OCI-LY7 (cell line): ENCODE measurements around the gene FOXP1. TPM values are rescaled to one million over a fixed set of nuclear protein-coding genes. Genes with fewer than 3 reads are reported as not detected.

Experiments
- BruUV-seq: library from RNA; stranded (reverse); fragments of 400-500 nt; replicated peaks from 2 replicates; lab custom pipeline; 2021; lab: Mats Ljungman, UMichigan
- CTCF ChIA-PET: fragments of 300-600 bp; sonication (Branson Sonifier 250); formaldehyde crosslinking; loops from one replicate; lab custom pipeline; 2022; ENCODE audit warnings: antibody characterized with exemption; ENCODE audit not compliant: unreplicated experiment; lab: Charles Lee
- POLR2A ChIA-PET: fragments of 300-600 bp; sonication (Branson Sonifier 250); formaldehyde crosslinking; loops from one replicate; lab custom pipeline; 2022; ENCODE audit warnings: antibody characterized with exemption; lab: Charles Lee
- DNase-seq: peaks from one replicate; pipeline ENCODE4 v3.0.0-alpha.2; 2015; ENCODE audit warnings: low spot score
- H2AFZ ChIP-seq: fragments of 200-600 bp; sonication (generic), shearing (Covaris generic); 2 replicates; pipeline ENCODE4 v1.6.1; 2014; ENCODE audit warnings: mild to moderate bottlenecking, antibody characterized with exemption, low read length, moderate library complexity
- H3K27ac ChIP-seq: fragments of 200-600 bp; sonication (generic); 2 replicates; pipeline ENCODE4 v1.5.1; 2014; ENCODE audit warnings: mixed run types, low read depth, mild to moderate bottlenecking, moderate library complexity, low read length, inconsistent platforms; ENCODE audit not compliant: poor library complexity, severe bottlenecking
- H3K36me3 ChIP-seq: fragments of 200-600 bp; sonication (generic); 2 replicates; pipeline ENCODE4 v1.6.1; 2014; ENCODE audit warnings: mild to moderate bottlenecking, antibody characterized with exemption, low read length, moderate library complexity, mixed read lengths; ENCODE audit not compliant: insufficient read depth
- H3K4me1 ChIP-seq: fragments of 200-600 bp; sonication (generic); 2 replicates; pipeline ENCODE4 v1.5.1; 2014; ENCODE audit warnings: mild to moderate bottlenecking, low read length; ENCODE audit not compliant: insufficient read depth, poor library complexity, severe bottlenecking
- H3K4me2 ChIP-seq: fragments of 200-600 bp; sonication (generic); 2 replicates; pipeline ENCODE4 v1.6.1; 2014; ENCODE audit warnings: mild to moderate bottlenecking, low read length
- H3K4me3 ChIP-seq: fragments of 200-600 bp; sonication (generic); 2 replicates; pipeline ENCODE4 v1.5.1; 2014; ENCODE audit warnings: mild to moderate bottlenecking, low read depth, low read length; ENCODE audit not compliant: poor library complexity, severe bottlenecking
- H3K79me2 ChIP-seq: fragments of 200-600 bp; sonication (generic); 2 replicates; pipeline ENCODE4 v1.6.1; 2016; ENCODE audit warnings: low read depth, mild to moderate bottlenecking, low read length, moderate library complexity, mixed read lengths; ENCODE audit not compliant: insufficient read depth
- H3K9me2 ChIP-seq: fragments of 200-600 bp; sonication (generic); 2 replicates; pipeline ENCODE4 v1.6.1; 2016; ENCODE audit warnings: mild to moderate bottlenecking, low read length, mixed read lengths; ENCODE audit not compliant: insufficient read depth
- H3K9me3 ChIP-seq: fragments of 200-600 bp; sonication (generic); 2 replicates; pipeline ENCODE4 v1.6.1; 2014; ENCODE audit warnings: mild to moderate bottlenecking, mixed run types, low read length, mixed read lengths
- H4K20me1 ChIP-seq: fragments of 200-600 bp; sonication (generic); 2 replicates; pipeline ENCODE4 v1.6.1; 2014; ENCODE audit warnings: mild to moderate bottlenecking, antibody characterized with exemption, low read length, moderate library complexity, mixed read lengths; ENCODE audit not compliant: insufficient read depth
- CTCF ChIP-seq: fragments of 200-600 bp; sonication (generic); conservative IDR thresholded peaks from 2 replicates; pipeline ENCODE4 v1.5.1; 2014; ENCODE audit warnings: mild to moderate bottlenecking, antibody characterized with exemption, low read length, moderate library complexity, mixed read lengths
- EZH2phosphoT487 ChIP-seq: fragments of 200-600 bp; sonication (generic); IDR thresholded peaks from 2 replicates; pipeline ENCODE4 v1.6.1; 2018; ENCODE audit warnings: low read depth, borderline replicate concordance, mild to moderate bottlenecking, mixed run types, antibody characterized with exemption, low read length, moderate library complexity, mixed read lengths
- intact Hi-C: fragments of 100-400 bp; cut with micrococcal nuclease; formaldehyde crosslinking; loops from one replicate; pipeline ENCODE4 v1.10.0; 2022; ENCODE audit not compliant: unreplicated experiment
- total RNA-seq, 2 experiments: library from RNA; depleted of rRNA in 1 of 2; stranded (reverse); fragments of >200 nt in 1 of 2; shearing (Covaris generic) in 1 of 2; gene quantifications; 2 replicates each; pipeline ENCODE4 v1.2.3, GENCODE V29; 2014 to 2022

FOXP1 gene
- total RNA-seq, 2 experiments from 2014 or later = 87.3 to 151 TPM

GRCh38 chr3:71029770-71030169 is 553.8 kb downstream of the FOXP1 start:
- peaks cover 9% of the 10 kb centered on the region; the same call in 1 of the 2 replicates for H3K79me2 ChIP-seq
- intact Hi-C loops = no loop called here
- no peak for DNase-seq
- no TSS peak for BruUV-seq
- peaks cover 4% of the 10 kb centered on the region; the same call in 1 of the 2 replicates for H4K20me1 ChIP-seq
- no peaks in the 10 kb centered on the region for H3K9me3 ChIP-seq
- no peak overlapping the region for H3K4me2 ChIP-seq
- H3K4me1 ChIP-seq = peaks cover 41% of the 10 kb centered on the region
- H3K4me3 ChIP-seq = no peak overlapping the region
- POLR2A ChIA-PET = interaction anchor here (0.8 to 1.1 kb wide), 2 partner anchors 10 to 12 kb away, joined by 3 to 6 read pairs; no protein-coding TSS in a partner anchor
- no peak overlapping the region for H2AFZ ChIP-seq
- H3K27ac ChIP-seq = no peak overlapping the region
- no peaks in the 10 kb centered on the region for H3K9me2 ChIP-seq
- CTCF ChIA-PET = interaction anchor here (0.6 kb wide), 1 partner anchor 70 kb away, joined by 3 read pairs; no protein-coding TSS in a partner anchor
- no peak for TF ChIP-seq EZH2phosphoT487
- no peak for TF ChIP-seq CTCF
- H3K36me3 ChIP-seq = peaks cover 27% of the 10 kb centered on the region

DNA sequence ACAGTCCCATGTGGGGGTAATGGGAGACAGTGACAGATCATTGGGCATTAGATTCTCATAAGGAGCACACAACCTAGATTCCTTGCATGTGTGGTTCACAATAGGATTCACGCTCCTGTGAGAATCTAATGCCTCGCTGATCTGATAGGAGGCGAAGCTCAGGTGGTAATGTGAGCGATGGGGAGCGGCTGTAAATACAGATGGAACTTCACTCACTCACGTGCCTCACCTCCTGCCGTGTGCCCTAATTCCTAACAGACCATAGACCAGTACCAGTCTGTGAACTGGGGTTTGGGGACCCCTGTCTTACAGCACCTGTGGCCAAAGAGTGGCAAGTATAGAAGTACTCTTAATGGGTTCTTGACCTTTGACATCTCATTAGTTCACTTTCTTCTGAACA is 554.7 kb downstream of the FOXP1 start:
- H3K27ac ChIP-seq = no peak overlapping the region
- H3K9me2 ChIP-seq = no peaks in the 10 kb centered on the region
- peaks cover 9% of the 10 kb centered on the region; the same call in 1 of the 2 replicates for H3K79me2 ChIP-seq
- H2AFZ ChIP-seq = no peak overlapping the region
- H3K4me1 ChIP-seq = peaks cover 32% of the 10 kb centered on the region
- CTCF ChIA-PET = no interaction called here
- POLR2A ChIA-PET = interaction anchor here (0.6 to 1.1 kb wide), 2 partner anchors 11 to 522 kb away, joined by 3 to 6 read pairs; no protein-coding TSS in a partner anchor
- no peak overlapping the region for H3K4me2 ChIP-seq
- H3K36me3 ChIP-seq = peaks cover 20% of the 10 kb centered on the region; the same call in 1 of the 2 replicates
- no peak overlapping the region for H3K4me3 ChIP-seq
- intact Hi-C loops = no loop called here
- TF ChIP-seq EZH2phosphoT487 = no peak
- no peak for TF ChIP-seq CTCF
- DNase-seq = no peak
- H4K20me1 ChIP-seq = peaks cover 4% of the 10 kb centered on the region; the same call in 1 of the 2 replicates
- no TSS peak for BruUV-seq
- H3K9me3 ChIP-seq = no peaks in the 10 kb centered on the region

- ChIA-PET CTCF (no interaction called here), POLR2A (no interaction called here)
- peaks cover 26% of the 10 kb centered on the region for H3K4me1 ChIP-seq
These were observed 555.3 kb downstream of the FOXP1 start for GRCh38 chr3:71028184-71028583.

More at GRCh38 chr3:71028184-71028583, 555.3 kb downstream of the FOXP1 start:
- H3K79me2 ChIP-seq = peaks cover 9% of the 10 kb centered on the region; the same call in 1 of the 2 replicates
- DNase-seq = no peak
- no peak overlapping the region for H3K4me2 ChIP-seq
- no TSS peak for BruUV-seq
- no peak overlapping the region for H3K4me3 ChIP-seq
- no peaks in the 10 kb centered on the region for H3K9me2 ChIP-seq
- peaks cover 4% of the 10 kb centered on the region; the same call in 1 of the 2 replicates for H4K20me1 ChIP-seq
- no peak overlapping the region for H3K27ac ChIP-seq
- H2AFZ ChIP-seq = no peak overlapping the region
- intact Hi-C loops = no loop called here
- H3K36me3 ChIP-seq = peaks cover 18% of the 10 kb centered on the region; the same call in 1 of the 2 replicates
- TF ChIP-seq CTCF (no peak), EZH2phosphoT487 (no peak)
- H3K9me3 ChIP-seq = no peaks in the 10 kb centered on the region
